ENCODE results near the gene LARP1.
"Not testable (repeated sequence)": the region's sequence is repeated elsewhere in the genome, so short reads cannot be mapped to it uniquely, and the experiment has no call there.

Gene LARP1

GRCh38 chr5:154819546-154819945 is 64.4 kb downstream of the LARP1 start:
- Histone ChIP-seq H3K27ac (no peak overlapping the region), H3K4me2 (no peak overlapping the region), H3K27me3 (no peaks in the 10 kb centered on the region), H3K9ac (no peak overlapping the region), H3K9me3 (no peaks in the 10 kb centered on the region), H3K4me1 (no peaks in the 10 kb centered on the region), H3K4me3 (no peak overlapping the region), H3K36me3 (peaks cover 95% of the 10 kb centered on the region), H4K20me1 (peaks cover 75% of the 10 kb centered on the region)
- TF ChIP-seq Cebpa-rat (IDR thresholded peaks at IDR 0.05) = no peak

- Histone ChIP-seq H3K27ac (no peak overlapping the region), H3K4me2 (no peak overlapping the region), H3K9me3 (no peaks in the 10 kb centered on the region), H3K4me1 (no peaks in the 10 kb centered on the region), H3K36me3 (peaks cover 90% of the 10 kb centered on the region), H3K4me3 (no peak overlapping the region), H3K27me3 (no peaks in the 10 kb centered on the region), H4K20me1 (peaks cover 67% of the 10 kb centered on the region), H3K9ac (no peak overlapping the region)
- TF ChIP-seq Cebpa-rat (IDR thresholded peaks at IDR 0.05) = no peak
Measured at GRCh38 chr5:154820383-154820782, 65.2 kb downstream of the LARP1 start.

DNA sequence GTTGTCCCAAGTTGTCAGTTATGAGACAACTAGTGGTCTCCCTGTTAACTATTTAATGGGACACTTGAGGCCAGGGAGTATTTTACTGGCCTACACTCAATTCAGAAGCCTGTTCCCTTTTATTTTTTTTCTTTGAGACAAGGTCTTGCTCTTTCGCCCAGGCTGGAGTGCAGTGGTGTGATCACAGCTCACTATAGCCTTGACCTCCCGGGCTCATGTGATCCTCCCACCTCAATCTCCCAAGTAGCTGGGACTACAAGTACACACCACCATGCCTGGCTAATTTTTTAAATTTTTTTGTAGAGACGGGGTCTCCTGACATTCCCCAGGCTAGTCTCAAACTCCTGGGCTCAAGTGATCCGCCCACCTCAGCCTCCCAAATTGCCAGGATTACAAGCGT is 67.7 kb downstream of the LARP1 start:
- H3K4me1 ChIP-seq, H3K9me3 ChIP-seq, H3K27ac ChIP-seq, H3K9ac ChIP-seq, H3K27me3 ChIP-seq, H3K4me3 ChIP-seq, H3K4me2 ChIP-seq: not testable (repeated sequence)
- Histone ChIP-seq H3K36me3 (peaks cover 64% of the 10 kb centered on the region), H4K20me1 (peaks cover 43% of the 10 kb centered on the region)

- H3K27ac ChIP-seq = no peak overlapping the region
- H4K20me1 ChIP-seq = peaks cover 37% of the 10 kb centered on the region
- no peak overlapping the region for H3K4me2 ChIP-seq
- no peaks in the 10 kb centered on the region for H3K27me3 ChIP-seq
- H3K4me3 ChIP-seq = no peak overlapping the region
- H3K9me3 ChIP-seq = no peaks in the 10 kb centered on the region
- H3K9ac ChIP-seq = no peak overlapping the region
- no peak for TF ChIP-seq Cebpa-rat (IDR thresholded peaks at IDR 0.05)
- no peaks in the 10 kb centered on the region for H3K4me1 ChIP-seq
- H3K36me3 ChIP-seq = peaks cover 57% of the 10 kb centered on the region
Measured at GRCh38 chr5:154823605-154824004, 68.4 kb downstream of the LARP1 start.

DNA sequence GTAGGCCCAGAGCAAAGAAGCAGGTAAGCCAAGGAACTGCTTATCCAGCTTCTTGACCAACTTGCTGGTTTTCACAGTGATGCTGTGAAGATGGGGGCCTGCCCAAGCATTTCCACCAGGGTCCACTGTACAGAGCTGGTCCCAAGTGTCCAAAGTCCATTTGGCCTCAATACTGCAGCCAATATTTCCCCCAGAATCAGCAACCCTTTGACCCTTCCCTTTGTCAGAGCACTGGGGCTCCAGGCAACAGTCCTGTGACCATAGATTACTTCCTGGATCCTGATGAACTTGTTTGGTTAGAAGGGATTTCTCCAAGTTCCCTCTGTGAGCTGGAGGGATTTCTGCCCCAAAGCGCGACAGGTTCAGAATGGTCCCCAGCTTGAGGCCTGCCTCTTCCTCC is 68.9 kb downstream of the LARP1 start:
- Histone ChIP-seq H4K20me1 (peaks cover 34% of the 10 kb centered on the region), H3K4me1 (no peaks in the 10 kb centered on the region), H3K4me2 (no peak overlapping the region), H3K27me3 (no peaks in the 10 kb centered on the region), H3K9me3 (no peaks in the 10 kb centered on the region), H3K36me3 (peaks cover 53% of the 10 kb centered on the region), H3K27ac (no peak overlapping the region), H3K4me3 (no peak overlapping the region), H3K9ac (no peak overlapping the region)
- no peak for TF ChIP-seq Cebpa-rat (IDR thresholded peaks at IDR 0.05)

- Histone ChIP-seq H3K4me1 (peaks cover 2% of the 10 kb centered on the region; the same call in 1 of the 2 replicates), H3K27ac (no peak overlapping the region), H3K9ac (no peak overlapping the region), H3K36me3 (peaks cover 22% of the 10 kb centered on the region), H3K4me2 (no peak overlapping the region), H3K9me3 (no peaks in the 10 kb centered on the region), H3K27me3 (no peaks in the 10 kb centered on the region), H4K20me1 (no peaks in the 10 kb centered on the region), H3K4me3 (no peak overlapping the region)
- TF ChIP-seq Cebpa-rat (IDR thresholded peaks at IDR 0.05) = no peak
Measured at GRCh38 chr5:154829181-154829588, 74.0 kb downstream of the LARP1 start.

- peaks cover 17% of the 10 kb centered on the region for H3K36me3 ChIP-seq
- H3K27me3 ChIP-seq = no peaks in the 10 kb centered on the region
- no peak overlapping the region for H3K4me2 ChIP-seq
- H3K4me3 ChIP-seq = no peak overlapping the region
- H3K9me3 ChIP-seq = no peaks in the 10 kb centered on the region
- H4K20me1 ChIP-seq = no peaks in the 10 kb centered on the region
- no peak overlapping the region for H3K9ac ChIP-seq
- peaks cover 8% of the 10 kb centered on the region for H3K4me1 ChIP-seq
- no peak for TF ChIP-seq Cebpa-rat (IDR thresholded peaks at IDR 0.05)
- no peak overlapping the region for H3K27ac ChIP-seq
Measured at GRCh38 chr5:154829589-154830218, 74.5 kb downstream of the LARP1 start.

DNA sequence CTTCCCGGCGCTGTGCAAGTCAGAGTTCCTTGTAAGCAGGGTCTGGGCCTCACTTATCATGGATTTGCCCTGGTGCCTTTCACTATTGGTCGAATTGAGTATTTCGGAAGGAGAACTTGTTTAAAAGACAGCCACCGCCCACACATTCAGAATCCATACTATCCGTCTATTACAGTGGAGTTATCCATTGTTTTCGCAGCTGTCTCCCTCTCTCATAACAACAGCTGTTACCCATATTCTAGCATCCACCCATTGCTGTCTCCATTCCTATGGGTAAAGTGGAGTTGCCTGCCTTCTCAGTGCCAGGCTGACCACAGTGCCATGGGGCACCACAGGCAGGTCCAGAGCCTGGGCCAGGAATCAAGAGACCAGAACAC is 75.0 kb downstream of the LARP1 start:
- no peaks in the 10 kb centered on the region for H3K9me3 ChIP-seq
- no peak overlapping the region for H3K9ac ChIP-seq
- H3K27ac ChIP-seq = no peak overlapping the region
- no peak for TF ChIP-seq Cebpa-rat (IDR thresholded peaks at IDR 0.05)
- H3K27me3 ChIP-seq = no peaks in the 10 kb centered on the region
- H4K20me1 ChIP-seq = no peaks in the 10 kb centered on the region
- peaks cover 16% of the 10 kb centered on the region for H3K36me3 ChIP-seq
- no peak overlapping the region for H3K4me3 ChIP-seq
- no peak overlapping the region for H3K4me2 ChIP-seq
- H3K4me1 ChIP-seq = peaks cover 13% of the 10 kb centered on the region

- no peak overlapping the region for H3K27ac ChIP-seq
- no peak overlapping the region for H3K4me2 ChIP-seq
- peaks cover 16% of the 10 kb centered on the region for H3K36me3 ChIP-seq
- H3K4me1 ChIP-seq = peaks cover 15% of the 10 kb centered on the region
- no peaks in the 10 kb centered on the region for H3K9me3 ChIP-seq
- H4K20me1 ChIP-seq = no peaks in the 10 kb centered on the region
- TF ChIP-seq Cebpa-rat (IDR thresholded peaks at IDR 0.05) = no peak
- no peaks in the 10 kb centered on the region for H3K27me3 ChIP-seq
- H3K4me3 ChIP-seq = no peak overlapping the region
- H3K9ac ChIP-seq = no peak overlapping the region
Measured at GRCh38 chr5:154830596-154830995, 75.4 kb downstream of the LARP1 start.

DNA sequence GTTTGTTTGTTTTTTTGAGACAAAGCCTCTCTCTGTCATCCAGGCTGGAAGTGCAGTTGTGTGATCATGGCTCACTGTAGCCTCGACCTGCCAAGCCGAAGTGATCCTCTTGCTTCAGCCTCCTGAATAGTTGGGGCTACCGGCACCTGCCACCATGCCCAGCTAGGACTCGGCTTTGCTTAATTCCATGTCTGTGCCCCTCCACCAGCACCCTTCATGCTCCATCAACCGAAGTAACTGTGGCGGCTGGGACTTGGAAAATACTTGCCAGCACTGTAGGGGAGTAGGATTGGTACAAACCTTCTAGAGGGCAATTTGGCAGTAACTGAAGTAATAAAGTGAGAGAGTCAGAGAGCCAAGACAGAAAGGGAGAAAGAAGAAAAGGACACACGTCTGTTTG is 76.3 kb downstream of the LARP1 start:
- no peaks in the 10 kb centered on the region for H3K27me3 ChIP-seq
- H3K4me3 ChIP-seq = no peak overlapping the region
- H3K4me1 ChIP-seq = peaks cover 20% of the 10 kb centered on the region
- no peak for TF ChIP-seq Cebpa-rat (IDR thresholded peaks at IDR 0.05)
- H4K20me1 ChIP-seq = no peaks in the 10 kb centered on the region
- H3K4me2 ChIP-seq = no peak overlapping the region
- H3K36me3 ChIP-seq = peaks cover 16% of the 10 kb centered on the region
- no peak overlapping the region for H3K27ac ChIP-seq
- no peaks in the 10 kb centered on the region for H3K9me3 ChIP-seq
- H3K9ac ChIP-seq = no peak overlapping the region

- H3K27ac ChIP-seq, H3K9me3 ChIP-seq: not testable (repeated sequence)
- peaks cover 20% of the 10 kb centered on the region for H3K4me1 ChIP-seq
Measured at GRCh38 chr5:154832804-154833203, 77.6 kb downstream of the LARP1 start.

More at GRCh38 chr5:154832804-154833203, 77.6 kb downstream of the LARP1 start:
- H3K27me3 ChIP-seq, H3K4me2 ChIP-seq, H4K20me1 ChIP-seq, H3K9ac ChIP-seq, H3K4me3 ChIP-seq: not testable (repeated sequence)
- H3K36me3 ChIP-seq = peaks cover 16% of the 10 kb centered on the region

All from BLaER1 (cell line).